Activated naive CD4-positive, alpha-beta T cell treated with anti-CD3 and anti-CD28 coated beads, Interleukin-2, amount 50 U/mL, for 72 hours (primary cell): ENCODE data around the gene C11orf21. TPM values are rescaled to one million over a fixed set of nuclear protein-coding genes. Genes with fewer than 3 reads are reported as not detected.

Experiments
- ATAC-seq, 2 donors: fragments of 150-1000 bp; cut with Tn5 transposase; 2 replicates each; pipeline ENCODE4 v1.10.0; 2021; ENCODE audit warnings: mild to moderate bottlenecking in 2 of 2, moderate library complexity in 2 of 2
- DNase-seq, 2 donors: peaks; one replicate each; pipeline ENCODE4 v3.0.0; 2021 to 2022; ENCODE audit warnings: low spot score in 2 of 2
- H3K27ac Mint-ChIP-seq, 2 donors: one replicate each; pipeline ENCODE4 v1.8.0; 2022; ENCODE audit warnings: mild to moderate bottlenecking in 2 of 2, mixed read lengths in 2 of 2
- H3K36me3 Mint-ChIP-seq, 2 donors: one replicate each; pipeline ENCODE4 v1.8.0; 2022; ENCODE audit warnings: mixed read lengths in 2 of 2
- H3K9me3 Mint-ChIP-seq, 2 donors: one replicate each; pipeline ENCODE4 v1.8.0; 2022; ENCODE audit warnings: mixed read lengths in 2 of 2
- total RNA-seq, 2 donors: library from RNA; stranded (reverse); gene quantifications; one replicate each; pipeline ENCODE4 v1.2.3, GENCODE V29; 2022

Gene C11orf21
- total RNA-seq, 2 donors from 2014 or later: 7.8 to 10.2 TPM

DNA sequence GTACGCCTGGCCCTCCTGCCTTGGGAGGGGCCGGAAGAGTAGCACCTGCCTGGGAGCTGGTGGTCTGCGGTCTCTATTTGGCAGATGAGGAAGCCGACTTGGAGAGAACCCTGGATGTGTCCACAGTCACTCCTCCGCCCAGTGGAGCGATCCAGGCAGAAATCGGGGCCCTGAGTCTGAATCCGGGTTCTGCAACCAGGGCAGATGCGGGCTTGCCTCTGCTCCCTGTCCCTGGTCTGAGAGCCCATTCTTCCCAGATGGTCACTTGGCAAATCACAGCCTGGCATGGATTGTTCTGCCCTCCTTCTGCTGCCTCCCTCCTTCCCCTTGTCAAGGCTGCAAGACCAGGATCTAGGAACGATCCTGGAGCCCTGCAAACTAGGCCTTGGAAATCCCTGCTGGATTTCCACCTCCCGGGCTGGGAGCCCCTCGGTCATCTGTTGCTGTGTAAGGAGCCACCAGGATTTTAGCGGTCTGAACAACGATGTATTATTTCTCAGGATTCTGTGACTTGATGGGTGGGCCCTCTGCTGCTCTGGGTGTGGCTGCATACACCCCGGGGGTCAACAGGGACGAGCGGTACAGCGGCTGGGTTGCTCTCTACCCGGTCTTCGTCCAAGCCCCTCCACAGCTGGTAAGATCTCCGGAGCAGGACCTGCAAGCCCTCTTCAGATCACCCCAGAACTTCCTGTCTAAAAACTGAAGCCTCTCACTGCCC lies 29.3 kb downstream of the C11orf21 start:
- Mint-ChIP-seq H3K27ac (no peak overlapping the region), H3K36me3 (no peaks in the 10 kb centered on the region), H3K9me3 (no peaks in the 10 kb centered on the region)
- ATAC-seq: no peak
- DNase-seq: peak in 1 of 2 donors; percentile 49

DNA sequence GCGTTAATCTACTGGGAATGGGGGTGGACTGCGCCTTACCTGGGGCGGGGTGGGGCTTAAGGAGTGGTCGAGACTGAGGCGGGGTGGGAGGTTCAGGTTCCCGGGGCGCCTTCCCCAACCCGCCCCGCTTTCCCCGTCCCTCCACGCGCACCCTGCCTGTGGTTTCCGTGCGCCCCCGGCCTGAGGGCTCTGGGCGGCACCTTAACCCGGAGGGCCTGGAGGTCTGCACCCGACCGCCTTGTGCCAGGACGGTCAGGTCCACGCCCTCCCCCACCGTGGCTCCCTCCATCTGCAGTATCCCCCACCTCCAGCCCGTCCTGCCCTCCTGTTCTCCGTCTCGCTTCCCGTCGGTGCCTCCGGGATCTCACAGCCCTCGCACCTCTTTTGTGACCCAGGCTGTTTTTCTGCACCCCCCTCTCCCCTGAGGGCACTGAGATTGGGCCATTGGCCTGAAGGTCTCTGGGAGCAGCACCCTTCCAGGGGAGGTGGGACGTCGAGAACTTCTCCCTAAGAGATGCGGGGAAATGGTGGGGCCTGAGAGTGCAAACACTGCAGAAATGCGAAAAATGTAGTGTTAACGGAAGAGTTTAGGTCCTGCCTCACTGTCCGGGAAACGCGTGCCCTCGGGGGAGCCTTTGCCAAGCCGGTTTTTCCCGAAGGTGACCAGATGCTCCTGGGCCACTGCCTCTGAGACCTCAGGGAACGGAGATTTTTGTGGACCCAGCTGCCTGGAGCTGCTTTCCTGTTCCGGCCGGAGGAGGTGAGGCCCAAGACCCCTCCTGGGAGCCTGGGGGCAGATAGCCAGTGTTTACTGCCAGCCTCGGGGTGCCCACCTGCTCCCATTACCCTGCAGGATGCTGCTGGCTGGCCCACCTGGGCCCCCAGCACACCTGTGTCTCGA lies 30.1 kb downstream of the C11orf21 start:
- H3K27ac Mint-ChIP-seq: no peak overlapping the region
- no peaks in the 10 kb centered on the region for H3K9me3 Mint-ChIP-seq
- no peak for DNase-seq
- no peak for ATAC-seq
- H3K36me3 Mint-ChIP-seq: no peaks in the 10 kb centered on the region

DNA sequence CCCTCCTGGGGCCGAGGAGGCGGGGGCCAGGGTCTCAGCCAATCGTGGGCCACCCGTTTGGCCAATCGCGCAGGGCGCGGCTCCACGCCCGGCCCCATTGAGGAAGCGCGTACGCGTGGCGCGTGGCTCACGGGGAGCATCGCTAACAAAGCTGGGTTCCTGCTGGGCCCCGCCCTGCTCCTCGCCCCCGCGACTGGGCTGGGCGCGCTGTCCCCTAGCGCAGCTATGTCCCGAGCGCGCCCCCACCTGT lies 30.7 kb downstream of the C11orf21 start:
- DNase-seq (peak in 1 of 2 donors; percentile 62), ATAC-seq (peak in 1 of 2 donors; percentile 74)
- Mint-ChIP-seq H3K36me3 (no peaks in the 10 kb centered on the region), H3K9me3 (no peaks in the 10 kb centered on the region), H3K27ac (no peak overlapping the region)

DNA sequence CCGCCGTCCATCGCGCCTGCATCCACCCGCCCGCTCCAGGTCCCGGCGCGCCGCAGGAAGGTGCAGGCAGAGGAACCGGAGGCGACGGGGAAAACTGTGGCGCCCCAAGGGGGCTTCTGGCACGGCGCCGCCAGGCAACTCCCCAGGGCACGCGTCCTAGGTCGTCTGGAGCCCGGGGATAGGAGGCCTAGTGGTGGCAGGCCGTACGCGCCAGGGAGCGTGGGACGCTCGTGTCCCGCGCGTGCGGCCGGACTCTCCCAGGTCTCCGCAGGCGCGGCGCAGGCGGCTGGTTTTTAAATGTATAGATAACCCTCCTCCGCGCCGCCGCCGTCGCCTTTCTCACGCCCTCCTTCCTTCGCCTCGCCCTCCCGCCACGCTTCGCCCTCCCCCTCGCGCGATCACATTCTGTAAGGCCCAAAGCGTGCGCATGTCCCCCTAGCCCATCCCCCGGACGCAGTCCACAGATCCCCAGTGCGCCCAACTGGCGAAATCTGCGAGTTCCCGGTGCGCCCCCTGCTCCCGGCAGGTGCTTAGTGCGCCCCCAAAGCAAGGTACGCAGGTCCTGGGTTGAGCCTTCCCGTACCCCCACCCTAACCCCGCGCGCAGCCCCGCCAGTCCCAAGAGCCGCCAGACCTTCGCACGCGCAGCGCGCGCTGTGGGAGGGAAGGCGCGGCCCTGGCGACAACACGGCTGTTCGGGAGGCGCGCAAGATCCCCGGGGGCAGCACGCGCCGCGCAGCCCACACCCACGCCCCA lies 31.2 kb downstream of the C11orf21 start, which contains the start of gene ASCL2:
TSS of gene ASCL2 (minus strand) at position 267 of the 755 bp plus-strand sequence. CDS start at position 11, 256 bp downstream.
- ATAC-seq: no peak
- no peaks in the 10 kb centered on the region for H3K9me3 Mint-ChIP-seq
- peak in 1 of 2 donors; percentile 9 for DNase-seq
- no peaks in the 10 kb centered on the region for H3K36me3 Mint-ChIP-seq
- H3K27ac Mint-ChIP-seq: no peak within 1 kb of the TSS

DNA sequence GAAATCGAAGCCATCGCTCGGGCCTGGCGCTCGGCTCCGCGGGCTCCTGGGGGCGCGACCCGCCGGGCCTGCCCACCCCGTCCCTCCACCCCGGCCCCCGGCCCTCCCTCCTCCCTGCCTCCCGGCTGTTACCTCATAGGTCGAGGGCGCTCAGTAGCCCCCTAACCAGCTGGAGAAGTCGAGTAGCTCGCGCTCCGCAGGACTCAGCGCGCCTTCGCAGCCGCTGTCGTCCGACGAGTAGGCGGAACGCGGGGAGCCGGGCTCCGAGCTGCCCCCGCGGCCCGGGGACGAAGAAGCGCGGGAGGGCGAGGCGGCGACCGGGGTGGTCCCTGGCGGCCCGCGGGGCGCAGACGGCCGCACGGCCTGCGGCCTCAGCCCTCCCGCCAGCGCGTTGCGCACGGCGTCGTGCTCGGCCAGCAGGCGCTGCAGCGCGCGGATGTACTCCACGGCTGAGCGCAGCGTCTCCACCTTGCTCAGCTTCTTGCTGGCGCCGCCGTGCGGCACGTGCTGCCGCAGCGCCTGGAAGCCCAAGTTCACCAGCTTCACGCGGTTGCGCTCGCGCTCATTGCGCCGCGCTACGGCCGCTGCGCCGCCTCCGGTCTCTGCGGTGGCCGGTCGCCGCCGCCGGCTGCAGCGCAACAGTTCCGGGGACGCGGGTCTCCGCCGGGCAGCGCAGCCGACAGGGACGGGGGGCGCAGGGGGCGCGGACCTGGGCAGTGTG lies 32.0 kb downstream of the C11orf21 start:
- no peaks in the 10 kb centered on the region for H3K36me3 Mint-ChIP-seq
- ATAC-seq (peak; percentile 20 to 41), DNase-seq (peak in 1 of 2 donors; percentile 44)
- H3K27ac Mint-ChIP-seq: no peak overlapping the region
- no peaks in the 10 kb centered on the region for H3K9me3 Mint-ChIP-seq

DNA sequence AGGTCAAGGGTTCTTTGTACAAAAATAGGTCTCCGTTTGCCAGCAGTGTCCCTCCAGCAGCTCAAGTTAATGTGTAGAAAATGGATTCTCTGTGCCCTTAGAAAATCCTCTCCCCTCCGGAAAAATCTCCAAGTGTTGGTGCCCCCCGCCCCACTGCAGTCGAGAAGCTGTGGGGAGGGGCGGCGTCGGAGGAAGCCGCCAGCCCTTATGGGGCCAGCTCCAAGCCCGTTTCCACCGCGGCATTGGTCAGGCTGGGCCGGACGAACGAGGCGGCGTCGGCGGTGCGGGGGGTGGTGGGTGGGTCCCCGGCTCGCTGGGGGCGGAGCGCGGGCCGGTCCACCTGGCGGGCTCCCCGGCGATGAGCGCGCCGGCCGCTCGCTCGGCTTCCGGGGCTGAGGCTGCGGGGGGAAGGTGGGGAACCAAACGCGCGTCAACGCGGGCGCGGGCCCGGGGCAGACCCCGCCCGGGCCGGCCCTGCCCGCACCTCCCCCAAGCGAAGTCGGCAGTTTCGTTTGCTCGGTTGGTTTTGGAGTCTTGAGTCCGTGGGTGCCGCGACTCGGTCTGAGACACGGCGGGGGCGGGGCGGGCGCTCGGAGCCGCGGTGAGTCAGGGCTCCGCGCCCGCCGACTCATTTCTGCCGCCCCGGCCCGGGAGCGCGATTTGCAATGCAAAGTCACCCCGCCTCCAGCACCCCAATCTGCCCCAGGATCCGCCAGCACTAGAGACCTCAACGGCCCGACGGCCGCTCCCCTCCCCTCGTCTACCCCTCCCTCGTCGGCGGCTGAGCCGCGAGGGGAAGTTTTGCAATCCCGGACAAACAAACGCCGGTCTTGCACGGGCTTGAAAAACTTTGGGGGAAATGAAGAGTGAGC lies 32.8 kb downstream of the C11orf21 start:
- H3K36me3 Mint-ChIP-seq: no peaks in the 10 kb centered on the region
- DNase-seq (peak; percentile 80 to 86), ATAC-seq (peak; percentile 75 to 86)
- no peak overlapping the region for H3K27ac Mint-ChIP-seq
- no peaks in the 10 kb centered on the region for H3K9me3 Mint-ChIP-seq

DNA sequence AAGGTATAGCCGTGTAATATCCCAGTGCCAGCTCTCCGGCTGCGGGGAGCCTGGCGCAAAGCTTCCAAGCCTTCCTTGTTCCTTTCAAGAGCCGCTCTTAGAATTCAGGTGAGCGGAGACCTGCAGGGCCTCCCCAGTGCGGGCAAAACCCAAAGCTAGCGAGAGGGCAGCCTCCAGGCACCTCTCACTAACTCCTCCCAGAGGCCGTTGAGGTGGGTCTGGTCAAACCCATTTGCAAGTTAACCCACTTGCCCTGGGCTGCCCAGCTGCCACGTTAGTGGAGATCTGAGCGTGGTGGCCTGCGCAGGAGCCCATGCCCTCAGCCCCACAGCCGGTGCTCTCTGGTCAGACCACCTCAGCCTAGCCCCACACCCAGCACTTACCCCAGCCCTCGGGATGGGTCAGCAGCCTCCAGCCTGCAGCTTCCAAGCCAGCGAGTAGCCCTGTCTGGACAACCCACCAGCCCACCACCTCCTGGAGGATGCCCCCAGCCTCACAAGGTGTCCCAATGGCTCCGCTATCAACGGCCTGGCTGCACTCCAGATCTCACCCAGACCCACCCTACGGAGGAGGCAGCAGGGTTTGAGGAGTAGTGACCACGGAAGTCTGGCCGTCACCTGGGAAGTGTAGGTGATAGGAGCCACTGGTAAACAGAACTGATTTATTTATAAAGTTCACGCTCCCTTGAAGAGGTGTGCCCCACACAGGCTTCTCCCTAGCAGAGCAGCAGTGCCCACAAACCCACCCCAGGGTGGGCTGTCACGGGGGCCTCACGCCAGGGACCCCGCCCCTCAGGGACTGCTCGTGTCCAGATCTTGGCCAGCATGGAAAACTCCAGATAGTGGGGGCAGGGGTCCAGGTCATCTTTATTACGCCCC lies 33.6 kb downstream of the C11orf21 start:
- Mint-ChIP-seq H3K36me3 (no peaks in the 10 kb centered on the region), H3K9me3 (no peaks in the 10 kb centered on the region), H3K27ac (no peak overlapping the region)
- ATAC-seq (no peak), DNase-seq (peak in 1 of 2 donors; percentile 2)

DNA sequence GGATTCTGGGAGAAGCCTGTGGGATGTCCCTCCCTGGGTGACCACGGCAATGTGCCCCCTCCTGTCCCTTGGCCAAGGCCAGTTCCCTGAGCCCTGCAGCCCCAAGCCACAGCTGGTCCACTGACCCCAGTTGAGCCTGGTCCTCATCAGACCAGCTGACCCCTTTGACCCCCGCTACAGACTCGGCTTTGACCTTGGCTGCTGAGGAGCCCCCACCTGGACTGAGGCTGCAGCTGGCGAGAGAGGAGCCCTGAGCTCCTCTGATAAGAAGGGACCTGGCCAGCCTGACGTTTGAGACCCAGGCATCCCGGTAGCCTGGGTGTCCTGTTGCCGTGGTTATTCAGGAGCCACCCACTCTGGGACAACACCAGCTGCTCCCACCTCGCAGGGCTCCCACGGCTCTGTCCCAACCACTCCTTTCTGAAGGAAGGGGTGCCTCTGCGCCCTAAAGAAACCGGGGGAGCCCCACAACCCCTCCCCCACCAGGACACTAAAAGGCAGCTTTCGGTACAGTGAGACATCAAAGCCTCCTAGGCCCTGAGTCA lies 34.3 kb downstream of the C11orf21 start:
- H3K27ac Mint-ChIP-seq: no peak overlapping the region
- DNase-seq (peak in 1 of 2 donors; percentile 2), ATAC-seq (no peak)
- H3K36me3 Mint-ChIP-seq: no peaks in the 10 kb centered on the region
- no peaks in the 10 kb centered on the region for H3K9me3 Mint-ChIP-seq

DNA sequence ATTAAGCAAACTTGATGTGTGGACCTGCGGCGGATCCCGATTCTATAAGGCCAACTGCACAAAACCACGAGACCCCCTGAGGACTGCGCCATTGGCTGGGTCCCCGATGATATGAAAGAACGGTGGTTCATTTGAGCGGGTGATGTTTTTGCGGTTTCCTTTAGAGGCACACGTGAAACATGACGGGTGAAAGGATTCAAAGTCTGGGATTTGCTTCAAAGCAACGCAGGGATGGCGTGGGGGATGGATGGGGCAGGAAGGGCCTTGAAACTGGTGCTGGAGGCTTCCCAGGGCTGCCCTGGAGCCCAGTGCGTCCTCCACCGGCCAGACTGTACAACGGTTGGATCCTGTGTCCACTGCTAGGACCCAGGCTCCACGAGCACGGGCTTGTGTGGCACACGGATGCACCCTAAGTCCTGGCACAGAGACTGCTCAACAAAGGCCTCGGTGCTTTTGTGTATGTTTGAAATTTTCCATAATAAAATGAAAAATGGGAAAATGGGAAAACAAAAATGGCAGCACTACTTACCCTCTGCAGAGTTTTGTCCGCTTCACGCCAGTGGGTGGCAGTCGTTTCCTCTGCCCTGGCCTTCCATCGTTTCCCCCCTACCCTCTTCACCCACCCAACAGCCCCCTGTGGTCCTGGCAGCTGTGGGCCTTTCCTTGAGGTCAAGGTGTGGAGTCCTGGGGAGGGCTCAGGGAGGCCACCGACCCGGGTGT lies 35.0 kb downstream of the C11orf21 start:
- DNase-seq: peak in 1 of 2 donors; percentile 1
- no peaks in the 10 kb centered on the region for H3K9me3 Mint-ChIP-seq
- ATAC-seq: no peak
- no peaks in the 10 kb centered on the region for H3K36me3 Mint-ChIP-seq
- no peak overlapping the region for H3K27ac Mint-ChIP-seq

DNA sequence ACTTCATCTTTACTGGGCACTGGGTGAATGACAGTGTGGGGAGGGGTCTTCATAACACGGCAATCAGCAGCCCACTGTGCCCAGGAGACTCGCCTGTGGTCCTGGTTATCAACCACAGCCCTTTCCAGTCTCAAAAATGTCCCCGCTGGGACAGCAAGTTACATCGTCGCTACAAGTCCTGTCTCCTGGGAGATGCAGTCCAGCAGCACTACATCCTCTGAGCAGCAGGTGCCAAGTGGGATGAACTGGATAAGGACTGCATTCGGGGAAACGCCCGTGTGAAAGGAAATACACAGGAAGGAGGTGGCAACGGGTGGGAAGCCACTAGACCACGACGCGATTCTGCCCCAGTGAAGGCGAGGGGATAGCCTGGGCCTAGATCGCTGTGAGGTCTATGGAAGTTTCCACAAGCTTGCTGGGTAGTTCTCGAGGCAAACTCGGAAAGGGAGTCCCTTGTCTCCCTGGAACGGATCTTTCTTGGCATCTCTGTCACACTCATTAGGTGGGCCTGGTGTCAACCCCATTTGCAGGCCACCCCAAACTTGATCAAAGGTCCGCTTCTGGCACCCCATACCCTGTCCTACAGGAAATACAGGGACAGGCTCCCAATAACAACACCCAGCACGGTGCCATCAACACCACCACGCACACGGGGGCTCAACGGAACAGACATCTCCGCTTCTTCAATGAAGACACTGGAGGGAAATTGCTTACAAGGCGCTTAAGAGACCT lies 35.7 kb downstream of the C11orf21 start:
- ATAC-seq: no peak
- Mint-ChIP-seq H3K9me3 (no peaks in the 10 kb centered on the region), H3K36me3 (no peaks in the 10 kb centered on the region)

DNA sequence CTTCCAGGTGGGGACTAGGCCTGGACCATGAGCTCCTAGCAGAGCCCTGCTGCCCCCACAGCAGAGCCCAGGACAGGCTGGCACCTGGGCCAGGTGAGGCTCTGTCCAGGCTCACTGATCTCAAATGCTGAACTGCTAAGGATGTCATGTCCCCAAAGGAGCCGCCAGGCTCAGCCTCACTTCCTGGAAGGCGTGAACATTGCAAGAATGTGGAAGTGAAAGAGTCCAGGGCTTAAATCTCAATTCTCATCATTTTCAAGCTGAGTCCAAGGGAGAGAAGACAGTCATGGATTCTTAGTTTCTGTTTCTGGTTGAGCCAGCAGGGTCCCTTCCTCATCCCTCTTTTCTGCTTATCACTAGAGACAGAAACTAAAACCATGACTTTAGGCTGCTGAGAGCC lies 36.3 kb downstream of the C11orf21 start:
- Mint-ChIP-seq H3K36me3 (no peaks in the 10 kb centered on the region), H3K27ac (peak overlapping the region in 1 of 2 donors; percentile 79), H3K9me3 (no peaks in the 10 kb centered on the region)
- peak in 1 of 2 donors; percentile 23 for DNase-seq
- ATAC-seq: peak; percentile 52 to 70

More for the DNA sequence above, 35.7 kb downstream of the C11orf21 start:
- peak overlapping the region in 1 of 2 donors; percentile 79 for H3K27ac Mint-ChIP-seq
- peak in 1 of 2 donors; percentile 50 for DNase-seq

DNA sequence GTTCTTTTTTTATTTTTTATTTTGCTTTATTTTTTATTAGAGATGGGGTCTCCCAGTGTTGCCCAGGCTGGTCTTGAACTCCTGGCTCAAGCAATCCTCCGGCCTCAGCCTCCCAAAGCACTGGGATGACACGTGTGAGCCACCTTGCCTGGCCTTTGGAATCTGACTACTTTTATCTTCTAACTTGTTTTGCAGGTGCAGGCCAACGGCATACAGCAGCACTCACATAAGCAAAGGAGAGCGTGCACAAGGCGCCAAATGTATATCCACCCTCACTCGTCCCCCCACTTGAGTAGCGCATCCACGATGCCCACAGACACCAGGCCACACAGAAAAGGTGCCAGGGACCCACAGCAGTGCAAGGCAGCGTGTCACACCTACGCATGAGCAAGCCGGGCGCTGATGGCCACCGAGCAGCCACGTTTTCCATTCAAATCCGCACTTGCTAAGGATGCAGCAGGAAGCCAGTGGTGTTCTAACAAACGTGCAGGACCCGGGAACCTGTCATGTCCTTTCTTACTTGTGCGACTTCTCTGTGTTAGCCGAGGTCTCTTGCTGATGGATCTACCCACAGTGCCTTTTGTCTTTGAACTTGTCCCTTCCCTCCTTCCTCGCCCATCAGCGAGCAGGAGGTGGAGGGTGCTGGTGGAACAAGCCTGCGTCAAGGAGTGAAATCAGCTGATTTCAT lies 37.2 kb downstream of the C11orf21 start:
- Mint-ChIP-seq H3K9me3 (no peaks in the 10 kb centered on the region), H3K36me3 (no peaks in the 10 kb centered on the region), H3K27ac (peak overlapping the region in 1 of 2 donors; percentile 9)
- DNase-seq (peak in 1 of 2 donors; percentile 1), ATAC-seq (no peak)
